PC-9 (cell line): Measurements from ENCODE around the gene MRPL3. TPM values are rescaled to one million over a fixed set of nuclear protein-coding genes. Genes with fewer than 3 reads are reported as not detected.
A peak's percentile ranks its signal among the peaks of the same experiment; 100 is the strongest.

ENCODE experiments used
- BruUV-seq: library from RNA; stranded (reverse); fragments of 400-500 nt; replicated peaks from 2 replicates; lab custom pipeline; 2021; lab: Mats Ljungman, UMichigan
- CTCF ChIA-PET: fragments of 300-600 bp; sonication (Branson Sonifier 250); formaldehyde crosslinking; loops from one replicate; lab custom pipeline; 2022; ENCODE audit warnings: antibody characterized with exemption; lab: Charles Lee
- POLR2A ChIA-PET: fragments of 300-600 bp; sonication (Branson Sonifier 250); formaldehyde crosslinking; loops from one replicate; lab custom pipeline; 2022; ENCODE audit warnings: antibody characterized with exemption; ENCODE audit not compliant: unreplicated experiment; lab: Charles Lee
- DNase-seq, 2 experiments: peaks; one replicate each; pipeline versions ENCODE4 v3.0.0 to v3.0.0-alpha.2; 2015 to 2022; ENCODE audit warnings: mixed read lengths in 1 of 2
- H2AFZ ChIP-seq: fragments of 200-600 bp; sonication (generic); 2 replicates; pipeline ENCODE4 v1.8.1; 2017; ENCODE audit warnings: antibody characterized with exemption
- H3F3A ChIP-seq: fragments of 200-600 bp; sonication (generic); 2 replicates; pipeline ENCODE4 v1.8.1; 2017; ENCODE audit warnings: antibody characterized with exemption, mild to moderate bottlenecking, low read depth; ENCODE audit not compliant: insufficient read depth
- H3K27ac ChIP-seq: fragments of 200-600 bp; sonication (generic); 2 replicates; pipeline ENCODE4 v1.6.1; 2016; ENCODE audit warnings: mixed run types
- H3K27me3 ChIP-seq: fragments of 200-600 bp; sonication (generic); 2 replicates; pipeline ENCODE4 v1.6.1; 2016; ENCODE audit warnings: low read depth, mixed run types; ENCODE audit not compliant: insufficient read depth
- H3K36me3 ChIP-seq: fragments of 200-600 bp; sonication (generic); 2 replicates; pipeline ENCODE4 v1.6.1; 2016; ENCODE audit warnings: low read depth, mixed run types
- H3K4me1 ChIP-seq: fragments of 200-600 bp; sonication (generic); replicated peaks from 2 replicates; pipeline ENCODE4 v1.6.1; 2016; ENCODE audit warnings: mixed run types; ENCODE audit not compliant: insufficient read depth
- H3K4me2 ChIP-seq: fragments of 200-600 bp; sonication (generic); 2 replicates; pipeline ENCODE4 v1.6.1; 2017; ENCODE audit warnings: mixed run types
- H3K4me3 ChIP-seq: fragments of 200-600 bp; sonication (generic); 2 replicates; pipeline ENCODE4 v1.6.1; 2016; ENCODE audit warnings: mixed run types
- H3K79me2 ChIP-seq: fragments of 200-600 bp; sonication (generic); 2 replicates; pipeline ENCODE4 v1.6.1; 2017; ENCODE audit warnings: low read depth, mixed run types
- H3K9me2 ChIP-seq: fragments of 200-600 bp; sonication (generic); 2 replicates; pipeline ENCODE4 v1.8.1; 2017; ENCODE audit warnings: mild to moderate bottlenecking; ENCODE audit not compliant: insufficient read depth
- H3K9me3 ChIP-seq: fragments of 200-600 bp; sonication (generic); 2 replicates; pipeline ENCODE4 v1.8.1; 2016; ENCODE audit warnings: low read depth; ENCODE audit not compliant: insufficient read depth
- H4K20me1 ChIP-seq: fragments of 200-600 bp; sonication (generic); 2 replicates; pipeline ENCODE4 v1.8.1; 2017; ENCODE audit not compliant: insufficient read depth
- EZH2 ChIP-seq: fragments of 200-600 bp; sonication (generic); IDR thresholded peaks from 2 replicates; pipeline ENCODE4 v1.8.0; 2017; ENCODE audit warnings: antibody characterized with exemption, low read depth
- intact Hi-C: fragments of 100-400 bp; cut with micrococcal nuclease; formaldehyde crosslinking; loops from one replicate; pipeline ENCODE4 v1.10.0; 2022; ENCODE audit not compliant: unreplicated experiment
- total RNA-seq: library from RNA; stranded (reverse); gene quantifications from 2 replicates; pipeline ENCODE4 v1.2.3, GENCODE V29; 2021
- TF ChIP-seq, protein P1 (sequence below): fragments of 200-600 bp; sonication (generic); conservative IDR thresholded peaks from 2 replicates; pipeline ENCODE4 v1.6.1; 2017; ENCODE audit warnings: mixed run types, antibody characterized with exemption, mild to moderate bottlenecking, moderate library complexity

The MRPL3 gene
- total RNA-seq, 1 experiment from 2014 or later = 109 TPM

DNA sequence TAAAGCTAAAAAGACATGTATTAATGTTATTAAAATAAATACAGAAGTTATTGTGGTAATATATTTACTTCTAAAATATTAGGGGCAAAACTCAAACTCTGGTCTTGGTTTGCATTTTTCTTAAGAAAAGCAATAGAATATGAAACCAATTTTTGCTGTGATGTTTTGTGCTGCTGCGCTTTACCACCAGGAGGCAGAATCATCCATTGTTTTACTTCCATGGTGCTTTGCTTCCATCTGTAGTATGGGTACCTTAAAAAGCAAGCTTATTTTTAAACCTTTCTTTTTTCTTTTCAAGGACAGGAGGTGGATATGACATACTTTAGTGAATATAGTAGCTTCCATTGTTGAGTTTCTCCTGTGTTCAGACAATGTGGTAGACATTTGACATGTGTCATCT is 46.6 kb upstream of the MRPL3 start:
- Histone ChIP-seq H3K27ac (no peak overlapping the region), H3K9me3 (no peaks in the 10 kb centered on the region), H2AFZ (no peak overlapping the region), H3K36me3 (no peaks in the 10 kb centered on the region), H3K4me1 (peaks cover 10% of the 10 kb centered on the region), H3K27me3 (no peaks in the 10 kb centered on the region), H3F3A (peaks cover 7% of the 10 kb centered on the region; the same call in 1 of the 2 replicates), H3K4me2 (no peak overlapping the region), H3K4me3 (no peak overlapping the region), H3K9me2 (no peaks in the 10 kb centered on the region), H4K20me1 (no peaks in the 10 kb centered on the region), H3K79me2 (no peaks in the 10 kb centered on the region)
- ChIA-PET POLR2A (interaction anchor here (0.7 kb wide), 1 partner anchor 475 kb away, joined by 5 read pairs; no protein-coding TSS in a partner anchor), CTCF (interaction anchor here (0.5 kb wide), 1 partner anchor 788 kb away, joined by 4 read pairs; no protein-coding TSS in a partner anchor)
- TF ChIP-seq, protein P1, sequence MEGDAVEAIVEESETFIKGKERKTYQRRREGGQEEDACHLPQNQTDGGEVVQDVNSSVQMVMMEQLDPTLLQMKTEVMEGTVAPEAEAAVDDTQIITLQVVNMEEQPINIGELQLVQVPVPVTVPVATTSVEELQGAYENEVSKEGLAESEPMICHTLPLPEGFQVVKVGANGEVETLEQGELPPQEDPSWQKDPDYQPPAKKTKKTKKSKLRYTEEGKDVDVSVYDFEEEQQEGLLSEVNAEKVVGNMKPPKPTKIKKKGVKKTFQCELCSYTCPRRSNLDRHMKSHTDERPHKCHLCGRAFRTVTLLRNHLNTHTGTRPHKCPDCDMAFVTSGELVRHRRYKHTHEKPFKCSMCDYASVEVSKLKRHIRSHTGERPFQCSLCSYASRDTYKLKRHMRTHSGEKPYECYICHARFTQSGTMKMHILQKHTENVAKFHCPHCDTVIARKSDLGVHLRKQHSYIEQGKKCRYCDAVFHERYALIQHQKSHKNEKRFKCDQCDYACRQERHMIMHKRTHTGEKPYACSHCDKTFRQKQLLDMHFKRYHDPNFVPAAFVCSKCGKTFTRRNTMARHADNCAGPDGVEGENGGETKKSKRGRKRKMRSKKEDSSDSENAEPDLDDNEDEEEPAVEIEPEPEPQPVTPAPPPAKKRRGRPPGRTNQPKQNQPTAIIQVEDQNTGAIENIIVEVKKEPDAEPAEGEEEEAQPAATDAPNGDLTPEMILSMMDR = peak; percentile 58
- TF ChIP-seq EZH2 = no peak
- DNase-seq = no peak
- no TSS peak for BruUV-seq
- intact Hi-C loops = no loop called here

DNA sequence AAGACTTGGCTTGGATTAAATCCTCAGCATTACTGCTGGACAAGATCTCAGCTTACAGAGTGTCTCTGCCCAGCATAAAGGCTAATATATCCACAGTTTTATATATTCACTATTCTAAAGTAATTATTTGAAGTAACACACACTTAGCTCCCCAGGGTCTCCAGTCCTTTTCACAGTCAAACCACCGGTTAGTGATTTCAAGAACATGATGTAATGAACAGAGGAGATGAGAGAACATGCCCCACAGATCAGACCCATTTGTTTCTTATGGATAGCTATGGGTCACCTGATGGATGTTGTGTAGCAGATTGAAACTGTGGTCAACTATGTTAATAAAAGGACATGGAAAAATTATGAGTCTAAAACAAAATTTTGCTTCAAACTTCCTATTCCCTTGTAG is 44.8 kb upstream of the MRPL3 start:
- H3K36me3 ChIP-seq = no peaks in the 10 kb centered on the region
- no TSS peak for BruUV-seq
- H3K9me2 ChIP-seq = no peaks in the 10 kb centered on the region
- H3K4me1 ChIP-seq = peaks cover 25% of the 10 kb centered on the region
- no peak overlapping the region for H2AFZ ChIP-seq
- no peaks in the 10 kb centered on the region for H3K27me3 ChIP-seq
- H3K9me3 ChIP-seq = no peaks in the 10 kb centered on the region
- no peak overlapping the region for H3K4me3 ChIP-seq
- intact Hi-C loops = no loop called here
- no peaks in the 10 kb centered on the region for H4K20me1 ChIP-seq
- H3F3A ChIP-seq = peaks cover 11% of the 10 kb centered on the region; the same call in 1 of the 2 replicates
- TF ChIP-seq, protein P1 = no peak
- TF ChIP-seq EZH2 = no peak
- H3K79me2 ChIP-seq = no peaks in the 10 kb centered on the region
- DNase-seq = no peak
- CTCF ChIA-PET = no interaction called here
- POLR2A ChIA-PET = no interaction called here
- H3K4me2 ChIP-seq = no peak overlapping the region
- no peak overlapping the region for H3K27ac ChIP-seq

DNA sequence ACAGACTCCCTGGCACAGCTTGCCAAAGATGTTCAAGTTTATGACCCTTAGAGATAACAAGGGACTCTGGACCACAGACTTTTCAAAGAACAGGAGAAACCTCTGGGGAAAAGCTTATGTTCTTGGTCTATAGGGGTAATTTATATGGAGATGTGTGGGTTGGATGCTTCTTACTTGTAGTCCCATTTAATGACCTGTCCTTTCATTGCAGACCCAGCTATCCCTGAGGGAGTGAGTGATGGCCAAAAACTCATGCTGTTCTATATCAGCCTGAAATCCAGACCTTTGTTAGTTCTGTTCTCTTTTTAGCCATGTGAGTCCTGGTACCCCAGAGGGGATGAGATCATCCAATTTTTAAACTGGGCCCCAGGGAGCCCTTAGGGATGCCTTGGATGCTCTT is 43.7 kb upstream of the MRPL3 start:
- no peak for TF ChIP-seq EZH2
- TF ChIP-seq, protein P1 = no peak
- no TSS peak for BruUV-seq

More for the DNA sequence above, 43.7 kb upstream of the MRPL3 start:
- Histone ChIP-seq H3K4me2 (no peak overlapping the region), H3K27ac (no peak overlapping the region), H3K4me3 (no peak overlapping the region), H3K9me3 (no peaks in the 10 kb centered on the region), H3K4me1 (peaks cover 25% of the 10 kb centered on the region), H3K9me2 (no peaks in the 10 kb centered on the region), H3K79me2 (no peaks in the 10 kb centered on the region), H4K20me1 (no peaks in the 10 kb centered on the region), H3F3A (peaks cover 11% of the 10 kb centered on the region; the same call in 1 of the 2 replicates), H3K36me3 (no peaks in the 10 kb centered on the region), H3K27me3 (no peaks in the 10 kb centered on the region), H2AFZ (0 out of 2 replicates have a peak overlapping the region, but pooled peaks have one; percentile 15)
- no peak for DNase-seq
- ChIA-PET CTCF (no interaction called here), POLR2A (no interaction called here)
- intact Hi-C loops = no loop called here
